Uterus (tissue), 4 donors: Measurements from ENCODE around the gene PTPRJ. TPM values are rescaled to one million over a fixed set of nuclear protein-coding genes. Genes with fewer than 3 reads are reported as not detected.

Experiments
- DNase-seq, 2 donors: peaks; one replicate each; pipeline ENCODE4 v3.0.0-alpha.2; 2019 to 2020
- H3K27ac ChIP-seq, 2 donors: fragments of 200-600 bp; sonication (generic); 1 replicate in 1 of 2; 2 replicates in 1 of 2; pipeline ENCODE4 v1.5.1; 2016 to 2018
- H3K27me3 ChIP-seq, 2 donors: fragments of 200-600 bp; sonication (generic); one replicate each; pipeline ENCODE4 v1.5.1; 2018 to 2019; ENCODE audit warnings: control low read depth in 1 of 2
- H3K36me3 ChIP-seq, 2 donors: fragments of 200-600 bp; sonication (generic); one replicate each; pipeline ENCODE4 v1.5.1; 2019; ENCODE audit warnings: control low read depth in 1 of 2
- H3K4me1 ChIP-seq, 2 donors: fragments of 200-600 bp; sonication (generic); one replicate each; pipeline ENCODE4 v1.5.1; 2018 to 2019; ENCODE audit warnings: control low read depth in 1 of 2
- H3K4me3 ChIP-seq, 2 donors: fragments of 200-600 bp; sonication (generic); 1 replicate in 1 of 2; 2 replicates in 1 of 2; pipeline ENCODE4 v1.5.1; 2018 to 2019; ENCODE audit warnings: mild to moderate bottlenecking in 1 of 2
- H3K9me3 ChIP-seq, 2 donors: fragments of 200-600 bp; sonication (generic); one replicate each; pipeline ENCODE4 v1.5.1; 2019; ENCODE audit warnings: control low read depth in 1 of 2
- POLR2A ChIP-seq, 2 donors: fragments of 450-650 bp; IDR thresholded peaks; one replicate each; pipeline ENCODE4 v1.6.1; 2016; ENCODE audit warnings: antibody characterized with exemption in 2 of 2, mild to moderate bottlenecking in 1 of 2, moderate library complexity in 1 of 2
- intact Hi-C: fragments of 100-400 bp; cut with DNase I; formaldehyde crosslinking; loops from one replicate; pipeline ENCODE4 v1.15.1; 2023; ENCODE audit warnings: low total_unique reads
- total RNA-seq, 4 donors: library from RNA; depleted of rRNA in 3 of 4; stranded (reverse); fragments of >200 nt in 3 of 4; gene quantifications; one replicate each; pipeline versions ENCODE4 v1.1.0 to v1.2.4, GENCODE V29; 2014 to 2023
- TF ChIP-seq, protein P1 (sequence below), 4 experiments: fragments of 200-600 bp in 2 of 4; fragments of 450-650 bp in 2 of 4; sonication (generic) in 2 of 4; IDR thresholded peaks; one replicate each; pipeline ENCODE4 v1.5.1; 2016 to 2019; ENCODE audit warnings: antibody characterized with exemption in 4 of 4, mild to moderate bottlenecking in 2 of 4, moderate library complexity in 1 of 4
- donor health status: DM: yes; HTN: yes; CAD: no.

PTPRJ gene
- total RNA-seq, 4 donors from 2014 or later, result 2.1 to 22.1 (median 7.1) TPM

DNA sequence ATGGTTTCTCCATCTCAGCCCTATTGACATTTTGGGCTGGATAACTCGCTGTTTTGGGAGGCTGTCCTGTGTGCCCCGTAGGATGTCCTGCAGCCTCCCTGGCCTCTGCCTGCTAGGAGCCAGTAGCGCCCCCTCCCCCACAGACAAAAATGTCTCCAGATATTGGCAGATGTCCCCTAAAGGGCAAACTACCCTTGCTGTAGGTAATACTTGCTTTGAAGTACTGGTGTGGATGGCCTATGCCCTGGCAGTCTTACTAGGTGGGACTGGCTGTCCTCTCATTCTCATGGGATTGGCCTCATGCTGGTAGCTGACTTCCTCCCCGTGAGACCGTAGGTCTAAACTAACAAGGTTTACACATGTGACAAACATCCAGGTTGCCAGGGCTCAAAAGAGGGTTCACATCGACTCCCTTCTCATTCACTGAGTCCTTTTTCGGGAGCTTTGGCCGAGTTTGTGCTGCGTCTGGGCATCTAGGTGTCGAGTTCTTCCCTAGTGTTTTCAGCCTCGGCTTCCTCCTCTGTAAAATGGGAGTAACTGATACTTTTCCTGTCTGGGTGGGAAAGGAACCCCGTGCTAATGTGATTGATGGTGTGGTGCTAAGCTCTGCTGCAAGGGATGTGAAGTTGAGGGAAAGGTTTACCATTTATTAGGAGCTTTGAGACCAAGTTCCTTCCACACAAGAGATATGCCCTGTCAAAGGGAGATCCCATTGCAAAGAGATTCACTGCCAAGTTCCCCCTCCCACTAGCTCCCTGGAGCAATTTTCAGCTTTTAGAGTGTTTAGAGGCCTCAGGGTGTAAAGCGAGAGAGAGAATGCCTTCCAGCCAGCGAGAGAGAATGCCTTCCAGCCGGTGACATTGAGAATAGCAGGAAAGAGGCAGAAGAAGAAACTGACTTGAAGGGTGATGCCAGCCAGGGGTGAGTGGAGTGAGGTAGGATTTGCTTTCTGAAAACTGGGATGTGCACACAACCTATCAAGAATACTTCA lies 17.0 kb downstream of the PTPRJ start:
- intact Hi-C loops, result no loop called here
- H3K9me3 ChIP-seq, result no peaks in the 10 kb centered on the region
- no peak overlapping the region for H3K27ac ChIP-seq
- no peaks in the 10 kb centered on the region for H3K27me3 ChIP-seq
- DNase-seq, result no peak
- H3K4me1 ChIP-seq, result no peaks in the 10 kb centered on the region
- TF ChIP-seq POLR2A (IDR thresholded peaks at IDR 0.05), result no peak
- TF ChIP-seq, protein P1, sequence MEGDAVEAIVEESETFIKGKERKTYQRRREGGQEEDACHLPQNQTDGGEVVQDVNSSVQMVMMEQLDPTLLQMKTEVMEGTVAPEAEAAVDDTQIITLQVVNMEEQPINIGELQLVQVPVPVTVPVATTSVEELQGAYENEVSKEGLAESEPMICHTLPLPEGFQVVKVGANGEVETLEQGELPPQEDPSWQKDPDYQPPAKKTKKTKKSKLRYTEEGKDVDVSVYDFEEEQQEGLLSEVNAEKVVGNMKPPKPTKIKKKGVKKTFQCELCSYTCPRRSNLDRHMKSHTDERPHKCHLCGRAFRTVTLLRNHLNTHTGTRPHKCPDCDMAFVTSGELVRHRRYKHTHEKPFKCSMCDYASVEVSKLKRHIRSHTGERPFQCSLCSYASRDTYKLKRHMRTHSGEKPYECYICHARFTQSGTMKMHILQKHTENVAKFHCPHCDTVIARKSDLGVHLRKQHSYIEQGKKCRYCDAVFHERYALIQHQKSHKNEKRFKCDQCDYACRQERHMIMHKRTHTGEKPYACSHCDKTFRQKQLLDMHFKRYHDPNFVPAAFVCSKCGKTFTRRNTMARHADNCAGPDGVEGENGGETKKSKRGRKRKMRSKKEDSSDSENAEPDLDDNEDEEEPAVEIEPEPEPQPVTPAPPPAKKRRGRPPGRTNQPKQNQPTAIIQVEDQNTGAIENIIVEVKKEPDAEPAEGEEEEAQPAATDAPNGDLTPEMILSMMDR (IDR thresholded peaks at IDR 0.05), result no peak
- no peaks in the 10 kb centered on the region for H3K36me3 ChIP-seq
- H3K4me3 ChIP-seq, result no peak overlapping the region

GRCh38 chr11:47998345-47998732 lies 18.0 kb downstream of the PTPRJ start:
- Histone ChIP-seq H3K27ac (no peak overlapping the region), H3K4me1 (no peaks in the 10 kb centered on the region), H3K36me3 (no peaks in the 10 kb centered on the region)

DNA sequence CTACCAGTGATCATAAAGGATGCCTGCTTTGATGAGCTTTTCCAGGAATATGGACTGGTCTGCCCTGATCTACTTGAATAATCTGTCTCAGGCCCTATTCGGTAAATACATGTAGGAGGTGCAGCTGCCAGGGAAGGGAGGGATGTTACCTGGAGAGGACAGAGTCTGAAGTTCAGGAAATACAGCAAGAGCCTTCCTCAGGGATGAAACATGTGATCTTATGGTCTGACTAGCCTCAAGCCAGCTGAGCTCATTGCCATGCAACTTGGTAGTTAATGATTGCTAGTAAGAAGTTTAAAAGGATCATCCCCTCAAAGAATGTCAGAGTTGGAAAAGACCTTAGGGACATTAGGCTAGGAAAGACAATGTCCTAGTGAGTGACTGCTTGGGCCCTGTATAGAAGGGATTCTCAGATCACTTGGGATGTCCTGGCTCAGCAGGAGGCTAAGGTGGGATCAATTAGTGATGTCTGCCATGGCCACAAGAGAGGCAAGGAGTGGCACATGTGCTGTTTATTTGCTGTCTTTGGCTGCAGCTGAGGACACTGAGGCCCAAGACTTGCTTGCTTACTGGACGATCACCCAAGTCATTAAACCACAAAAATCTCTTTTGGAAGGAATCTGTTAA lies 18.5 kb downstream of the PTPRJ start:
- H3K36me3 ChIP-seq, result no peaks in the 10 kb centered on the region
- H3K4me1 ChIP-seq, result no peaks in the 10 kb centered on the region
- no peak overlapping the region for H3K27ac ChIP-seq
- H3K9me3 ChIP-seq, result no peaks in the 10 kb centered on the region
- no peaks in the 10 kb centered on the region for H3K27me3 ChIP-seq
- DNase-seq, result no peak
- no peak overlapping the region for H3K4me3 ChIP-seq
- intact Hi-C loops, result no loop called here
- TF ChIP-seq POLR2A (IDR thresholded peaks at IDR 0.05), result no peak
- TF ChIP-seq, protein P1 (IDR thresholded peaks at IDR 0.05), result no peak

More at GRCh38 chr11:47998345-47998732, 18.0 kb downstream of the PTPRJ start:
- no peak overlapping the region for H3K4me3 ChIP-seq
- no peaks in the 10 kb centered on the region for H3K27me3 ChIP-seq
- no peak for TF ChIP-seq POLR2A (IDR thresholded peaks at IDR 0.05)
- TF ChIP-seq, protein P1 (IDR thresholded peaks at IDR 0.05), result no peak
- no peak for DNase-seq
- H3K9me3 ChIP-seq, result no peaks in the 10 kb centered on the region
- intact Hi-C loops, result no loop called here

- H3K27ac ChIP-seq, result no peak overlapping the region
- no peaks in the 10 kb centered on the region for H3K4me1 ChIP-seq
- no peaks in the 10 kb centered on the region for H3K36me3 ChIP-seq
- no peaks in the 10 kb centered on the region for H3K27me3 ChIP-seq
- intact Hi-C loops, result no loop called here
- DNase-seq, result no peak
- no peaks in the 10 kb centered on the region for H3K9me3 ChIP-seq
- no peak for TF ChIP-seq POLR2A (IDR thresholded peaks at IDR 0.05)
- TF ChIP-seq, protein P1 (IDR thresholded peaks at IDR 0.05), result no peak
- H3K4me3 ChIP-seq, result no peak overlapping the region
Observed at GRCh38 chr11:48000432-48000831, 20.1 kb downstream of the PTPRJ start.
